ENCODE results near the gene ACKR1.

Gene ACKR1

GRCh38 chr1:159187647-159188374 is 16.9 kb upstream of the ACKR1 start:
- no peak for DNase-seq

- no peak for DNase-seq
Observed at GRCh38 chr1:159188375-159188788, 16.3 kb upstream of the ACKR1 start.

- DNase-seq, result no peak
Observed at GRCh38 chr1:159190441-159190840, 14.2 kb upstream of the ACKR1 start.

- no peak for DNase-seq
Observed at GRCh38 chr1:159196543-159196942, 8.1 kb upstream of the ACKR1 start.

GRCh38 chr1:159197561-159198557 is 6.8 kb upstream of the ACKR1 start:
- no peak for DNase-seq

- no peak for DNase-seq
Observed at GRCh38 chr1:159199901-159200300, 4.8 kb upstream of the ACKR1 start.

- DNase-seq, result no peak
Observed at GRCh38 chr1:159200769-159201168, 3.9 kb upstream of the ACKR1 start.

GRCh38 chr1:159201642-159202041 is 3.0 kb upstream of the ACKR1 start:
- no peak for DNase-seq

- DNase-seq, result no peak
Observed at GRCh38 chr1:159203610-159204009, 1.1 kb upstream of the ACKR1 start.

- DNase-seq, result no peak
Observed at GRCh38 chr1:159205225-159205624, 550 bp downstream of the ACKR1 start.

- no peak for DNase-seq
Observed at GRCh38 chr1:159206110-159206509, 1.4 kb downstream of the ACKR1 start.

GRCh38 chr1:159207080-159207479 is 2.4 kb downstream of the ACKR1 start:
- no peak for DNase-seq

GRCh38 chr1:159207774-159208173 is 3.1 kb downstream of the ACKR1 start:
- no peak for DNase-seq

- no peak for DNase-seq
Observed at GRCh38 chr1:159208175-159208825, 3.6 kb downstream of the ACKR1 start.

- no peak for DNase-seq
Observed at GRCh38 chr1:159209061-159209460, 4.4 kb downstream of the ACKR1 start.

- no peak for DNase-seq
Observed at GRCh38 chr1:159211331-159212136, 6.9 kb downstream of the ACKR1 start.

GRCh38 chr1:159212596-159212995 is 7.9 kb downstream of the ACKR1 start:
- DNase-seq, result no peak

GRCh38 chr1:159214149-159214760 is 9.6 kb downstream of the ACKR1 start:
- peak; percentile 10 for DNase-seq

GRCh38 chr1:159218649-159219636 is 14.3 kb downstream of the ACKR1 start:
- no peak for DNase-seq

GRCh38 chr1:159222075-159222865 is 17.6 kb downstream of the ACKR1 start:
- no peak for DNase-seq
